PC-3 (cell line): ENCODE results near the gene CFAP20DC.

ENCODE experiments used
- CTCF ChIP-seq: fragments of 300-600 bp; sonication (generic); conservative IDR thresholded peaks from 2 replicates; pipeline ENCODE4 v1.5.1; 2017; ENCODE audit warnings: antibody characterized with exemption, low read depth, mild to moderate bottlenecking, low read length
- EZH2 ChIP-seq: fragments of 300-600 bp; sonication (generic); IDR thresholded peaks from one replicate; pipeline ENCODE4 v1.6.1; 2017; ENCODE audit warnings: antibody characterized with exemption, mild to moderate bottlenecking, low read length; ENCODE audit not compliant: unreplicated experiment
- EZH2phosphoT487 ChIP-seq: fragments of 300-600 bp; sonication (generic); IDR thresholded peaks from 2 replicates; pipeline ENCODE4 v1.6.1; 2018; ENCODE audit warnings: mild to moderate bottlenecking, antibody characterized with exemption, low read length, borderline replicate concordance

- TF ChIP-seq CTCF: no peak
- no peak for TF ChIP-seq EZH2
- no peak for TF ChIP-seq EZH2phosphoT487
Observed at GRCh38 chr3:58953288-58953687, 96.5 kb downstream of the CFAP20DC start.
